ENCODE data around the gene CSMD2.

- TF ChIP-seq, protein P1, sequence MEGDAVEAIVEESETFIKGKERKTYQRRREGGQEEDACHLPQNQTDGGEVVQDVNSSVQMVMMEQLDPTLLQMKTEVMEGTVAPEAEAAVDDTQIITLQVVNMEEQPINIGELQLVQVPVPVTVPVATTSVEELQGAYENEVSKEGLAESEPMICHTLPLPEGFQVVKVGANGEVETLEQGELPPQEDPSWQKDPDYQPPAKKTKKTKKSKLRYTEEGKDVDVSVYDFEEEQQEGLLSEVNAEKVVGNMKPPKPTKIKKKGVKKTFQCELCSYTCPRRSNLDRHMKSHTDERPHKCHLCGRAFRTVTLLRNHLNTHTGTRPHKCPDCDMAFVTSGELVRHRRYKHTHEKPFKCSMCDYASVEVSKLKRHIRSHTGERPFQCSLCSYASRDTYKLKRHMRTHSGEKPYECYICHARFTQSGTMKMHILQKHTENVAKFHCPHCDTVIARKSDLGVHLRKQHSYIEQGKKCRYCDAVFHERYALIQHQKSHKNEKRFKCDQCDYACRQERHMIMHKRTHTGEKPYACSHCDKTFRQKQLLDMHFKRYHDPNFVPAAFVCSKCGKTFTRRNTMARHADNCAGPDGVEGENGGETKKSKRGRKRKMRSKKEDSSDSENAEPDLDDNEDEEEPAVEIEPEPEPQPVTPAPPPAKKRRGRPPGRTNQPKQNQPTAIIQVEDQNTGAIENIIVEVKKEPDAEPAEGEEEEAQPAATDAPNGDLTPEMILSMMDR (IDR thresholded peaks at IDR 0.05), result no peak
- TF ChIP-seq POLR2A (IDR thresholded peaks at IDR 0.05), result no peak
Measured at GRCh38 chr1:33826711-33827110, 338.3 kb downstream of the CSMD2 start.
